Measurements from ENCODE around the gene LYRM2.

Gene LYRM2

GRCh38 chr6:89616531-89616930, 22.0 kb downstream of the LYRM2 start:
- Mint-ChIP-seq H3K27me3 (no peaks in the 10 kb centered on the region), H3K9me3 (no peaks in the 10 kb centered on the region), H3K4me3 (no peak overlapping the region), H3K4me1 (no peaks in the 10 kb centered on the region), H3K27ac (no peak overlapping the region)
- no peak for ATAC-seq
- DNase-seq: no peak

- no peak for DNase-seq
- ATAC-seq: no peak
- H3K4me1 Mint-ChIP-seq: no peaks in the 10 kb centered on the region
- no peak overlapping the region for H3K27ac Mint-ChIP-seq
- H3K4me3 Mint-ChIP-seq: no peak overlapping the region
- no peaks in the 10 kb centered on the region for H3K9me3 Mint-ChIP-seq
- H3K27me3 Mint-ChIP-seq: no peaks in the 10 kb centered on the region
These were observed 22.7 kb downstream of the LYRM2 start for GRCh38 chr6:89615882-89616281.

- Mint-ChIP-seq H3K27ac (no peak overlapping the region), H3K4me3 (no peak overlapping the region), H3K4me1 (peaks cover 5% of the 10 kb centered on the region), H3K9me3 (no peaks in the 10 kb centered on the region), H3K27me3 (no peaks in the 10 kb centered on the region)
- no peak for ATAC-seq
- DNase-seq: no peak
These were observed 24.8 kb downstream of the LYRM2 start for GRCh38 chr6:89613790-89614189.

- Mint-ChIP-seq H3K27ac (no peak overlapping the region), H3K4me3 (no peak overlapping the region), H3K9me3 (no peaks in the 10 kb centered on the region), H3K27me3 (no peaks in the 10 kb centered on the region), H3K4me1 (peaks cover 5% of the 10 kb centered on the region)
- ATAC-seq (no peak), DNase-seq (no peak)
These were observed 26.4 kb downstream of the LYRM2 start for GRCh38 chr6:89612121-89612520.

- ATAC-seq (no peak), DNase-seq (no peak)
- no peaks in the 10 kb centered on the region for H3K27me3 Mint-ChIP-seq
- H3K4me1 Mint-ChIP-seq: peaks cover 5% of the 10 kb centered on the region
- no peaks in the 10 kb centered on the region for H3K9me3 Mint-ChIP-seq
- no peak overlapping the region for H3K27ac Mint-ChIP-seq
- H3K4me3 Mint-ChIP-seq: no peak overlapping the region
These were observed 26.9 kb downstream of the LYRM2 start for GRCh38 chr6:89611666-89612065.

- H3K9me3 Mint-ChIP-seq: no peaks in the 10 kb centered on the region
These were observed 28.4 kb downstream of the LYRM2 start for GRCh38 chr6:89610149-89610642.

GRCh38 chr6:89605861-89606260, 32.7 kb downstream of the LYRM2 start:
- Mint-ChIP-seq H3K9me3 (no peaks in the 10 kb centered on the region), H3K27me3 (no peaks in the 10 kb centered on the region), H3K4me1 (peaks cover 5% of the 10 kb centered on the region), H3K27ac (peak overlapping the region in 1 of 2 donors; percentile 54), H3K4me3 (no peak overlapping the region)
- DNase-seq (no peak), ATAC-seq (no peak)

More at GRCh38 chr6:89610149-89610642, 28.4 kb downstream of the LYRM2 start:
- Mint-ChIP-seq H3K4me3 (no peak overlapping the region), H3K27me3 (no peaks in the 10 kb centered on the region), H3K27ac (no peak overlapping the region), H3K4me1 (peaks cover 5% of the 10 kb centered on the region)
- ATAC-seq (peak; percentile 87), DNase-seq (peak; percentile 71 to 73)

- Mint-ChIP-seq H3K4me3 (no peak overlapping the region), H3K27me3 (no peaks in the 10 kb centered on the region), H3K27ac (peak overlapping the region in 1 of 2 donors; percentile 46), H3K9me3 (no peaks in the 10 kb centered on the region), H3K4me1 (no peaks in the 10 kb centered on the region)
- DNase-seq (no peak), ATAC-seq (no peak)
These were observed 33.9 kb downstream of the LYRM2 start for GRCh38 chr6:89604653-89605052.

GRCh38 chr6:89602166-89602565, 36.4 kb downstream of the LYRM2 start:
- Mint-ChIP-seq H3K27ac (no peak overlapping the region), H3K4me1 (peaks cover 13% of the 10 kb centered on the region), H3K27me3 (no peaks in the 10 kb centered on the region), H3K4me3 (no peak overlapping the region), H3K9me3 (peaks cover 0 to 7% of the 10 kb centered on the region in 2 donors)
- no peak for DNase-seq
- ATAC-seq: no peak

GRCh38 chr6:89599727-89600126, 38.8 kb downstream of the LYRM2 start:
- DNase-seq: no peak
- no peaks in the 10 kb centered on the region for H3K27me3 Mint-ChIP-seq
- H3K27ac Mint-ChIP-seq: no peak overlapping the region
- H3K4me3 Mint-ChIP-seq: no peak overlapping the region
- no peak for ATAC-seq
- peaks cover 34% of the 10 kb centered on the region for H3K4me1 Mint-ChIP-seq
- peaks cover 0 to 21% of the 10 kb centered on the region in 2 donors for H3K9me3 Mint-ChIP-seq

GRCh38 chr6:89597988-89598387, 40.6 kb downstream of the LYRM2 start:
- ATAC-seq (peak; percentile 21), DNase-seq (no peak)
- H3K27ac Mint-ChIP-seq: no peak overlapping the region

GRCh38 chr6:89597372-89597771, 41.2 kb downstream of the LYRM2 start:
- H3K27me3 Mint-ChIP-seq: no peaks in the 10 kb centered on the region
- peaks cover 0 to 21% of the 10 kb centered on the region in 2 donors for H3K9me3 Mint-ChIP-seq
- DNase-seq: no peak
- no peak overlapping the region for H3K27ac Mint-ChIP-seq
- H3K4me1 Mint-ChIP-seq: peaks cover 34% of the 10 kb centered on the region
- no peak overlapping the region for H3K4me3 Mint-ChIP-seq
- no peak for ATAC-seq

More at GRCh38 chr6:89597988-89598387, 40.6 kb downstream of the LYRM2 start:
- H3K4me3 Mint-ChIP-seq: no peak overlapping the region
- H3K4me1 Mint-ChIP-seq: peaks cover 34% of the 10 kb centered on the region
- no peaks in the 10 kb centered on the region for H3K27me3 Mint-ChIP-seq
- peaks cover 0 to 21% of the 10 kb centered on the region in 2 donors for H3K9me3 Mint-ChIP-seq

- Mint-ChIP-seq H3K27me3 (no peaks in the 10 kb centered on the region), H3K27ac (peak overlapping the region in 1 of 2 donors; percentile 91), H3K9me3 (peaks cover 0 to 21% of the 10 kb centered on the region in 2 donors), H3K4me1 (peaks cover 34% of the 10 kb centered on the region), H3K4me3 (peak overlapping the region; percentile 11 to 57)
- DNase-seq (no peak), ATAC-seq (peak; percentile 69)
These were observed 42.1 kb downstream of the LYRM2 start for GRCh38 chr6:89596484-89596883.

GRCh38 chr6:89596056-89596455, 42.5 kb downstream of the LYRM2 start:
- Mint-ChIP-seq H3K27ac (peak overlapping the region; percentile 91 to 93), H3K4me3 (peak overlapping the region; percentile 38 to 57), H3K9me3 (peaks cover 0 to 21% of the 10 kb centered on the region in 2 donors), H3K27me3 (no peaks in the 10 kb centered on the region), H3K4me1 (peaks cover 34% of the 10 kb centered on the region)
- DNase-seq: peak in 1 of 2 donors; percentile 17
- ATAC-seq: peak; percentile 89

GRCh38 chr6:89591745-89592144, 46.8 kb downstream of the LYRM2 start:
- H3K27ac Mint-ChIP-seq: peak overlapping the region in 1 of 2 donors; percentile 11
- peaks cover 16% of the 10 kb centered on the region for H3K4me1 Mint-ChIP-seq
- no peaks in the 10 kb centered on the region for H3K27me3 Mint-ChIP-seq
- no peak for DNase-seq
- no peak overlapping the region for H3K4me3 Mint-ChIP-seq
- H3K9me3 Mint-ChIP-seq: peaks cover 0 to 15% of the 10 kb centered on the region in 2 donors
- ATAC-seq: no peak

GRCh38 chr6:89590133-89590532, 48.4 kb downstream of the LYRM2 start:
- peaks cover under 1% of the 10 kb centered on the region for H3K4me1 Mint-ChIP-seq

More at GRCh38 chr6:89590133-89590532, 48.4 kb downstream of the LYRM2 start:
- ATAC-seq: no peak
- DNase-seq: no peak
- Mint-ChIP-seq H3K27me3 (no peaks in the 10 kb centered on the region), H3K27ac (no peak overlapping the region), H3K9me3 (peaks cover 0 to under 1% of the 10 kb centered on the region in 2 donors), H3K4me3 (no peak overlapping the region)
